ENCODE measurements around the gene CENPP.

Gene CENPP

GRCh38 chr9:92353051-92353450, 27.3 kb downstream of the CENPP start:
- Histone ChIP-seq H3K27me3 (ENCODE audit: insufficient read depth, insufficient read length) (no peaks in the 10 kb centered on the region), H3K4me1 (ENCODE audit: insufficient read depth, insufficient read length) (no peaks in the 10 kb centered on the region), H3K36me3 (ENCODE audit: insufficient read depth, insufficient read length, low read length) (peaks cover 5% of the 10 kb centered on the region), H3K4me3 (ENCODE audit: insufficient read length, low read depth) (no peak overlapping the region), H3K9me3 (ENCODE audit: insufficient read depth, low read length) (peaks cover 33% of the 10 kb centered on the region), H3K9ac (ENCODE audit: insufficient read length, low read depth) (no peak overlapping the region)
- TF ChIP-seq ZNF274 (IDR thresholded peaks at IDR 0.05; ENCODE audit: low read depth, low read length) (no peak), YY1 (IDR thresholded peaks at IDR 0.05; ENCODE audit: insufficient read depth, insufficient read length) (no peak), SUZ12 (IDR thresholded peaks at IDR 0.05; ENCODE audit: extremely low read depth, insufficient read depth, insufficient read length) (no peak)
- no peak for DNase-seq (ENCODE audit: low read depth, low spot score)

GRCh38 chr9:92359394-92359995, 33.7 kb downstream of the CENPP start:
- Histone ChIP-seq H3K4me3 (ENCODE audit: insufficient read length, low read depth) (no peak overlapping the region), H3K9me3 (ENCODE audit: insufficient read depth, low read length) (peaks cover 26% of the 10 kb centered on the region), H3K36me3 (ENCODE audit: insufficient read depth, insufficient read length, low read length) (no peaks in the 10 kb centered on the region), H3K9ac (ENCODE audit: insufficient read length, low read depth) (no peak overlapping the region), H3K4me1 (ENCODE audit: insufficient read depth, insufficient read length) (no peaks in the 10 kb centered on the region), H3K27me3 (ENCODE audit: insufficient read depth, insufficient read length) (no peaks in the 10 kb centered on the region)
- no peak for DNase-seq (ENCODE audit: low read depth, low spot score)
- TF ChIP-seq SUZ12 (IDR thresholded peaks at IDR 0.05; ENCODE audit: extremely low read depth, insufficient read depth, insufficient read length) (no peak), YY1 (IDR thresholded peaks at IDR 0.05; ENCODE audit: insufficient read depth, insufficient read length) (no peak), ZNF274 (IDR thresholded peaks at IDR 0.05; ENCODE audit: low read depth, low read length) (no peak)

GRCh38 chr9:92360083-92360482, 34.3 kb downstream of the CENPP start:
- peaks cover 23% of the 10 kb centered on the region for H3K9me3 ChIP-seq (ENCODE audit: insufficient read depth, low read length)
- no peaks in the 10 kb centered on the region for H3K27me3 ChIP-seq (ENCODE audit: insufficient read depth, insufficient read length)
- no peaks in the 10 kb centered on the region for H3K4me1 ChIP-seq (ENCODE audit: insufficient read depth, insufficient read length)
- H3K36me3 ChIP-seq (ENCODE audit: insufficient read depth, insufficient read length, low read length) = no peaks in the 10 kb centered on the region
- no peak for DNase-seq (ENCODE audit: low read depth, low spot score)
- TF ChIP-seq SUZ12 (IDR thresholded peaks at IDR 0.05; ENCODE audit: extremely low read depth, insufficient read depth, insufficient read length) (no peak), YY1 (IDR thresholded peaks at IDR 0.05; ENCODE audit: insufficient read depth, insufficient read length) (no peak), ZNF274 (IDR thresholded peaks at IDR 0.05; ENCODE audit: low read depth, low read length) (no peak)
- H3K4me3 ChIP-seq (ENCODE audit: insufficient read length, low read depth) = no peak overlapping the region
- no peak overlapping the region for H3K9ac ChIP-seq (ENCODE audit: insufficient read length, low read depth)

GRCh38 chr9:92369075-92369474, 43.3 kb downstream of the CENPP start:
- Histone ChIP-seq H3K9me3 (ENCODE audit: insufficient read depth, low read length) (peaks cover 7% of the 10 kb centered on the region), H3K27me3 (ENCODE audit: insufficient read depth, insufficient read length) (no peaks in the 10 kb centered on the region), H3K4me3 (ENCODE audit: insufficient read length, low read depth) (no peak overlapping the region), H3K9ac (ENCODE audit: insufficient read length, low read depth) (no peak overlapping the region), H3K36me3 (ENCODE audit: insufficient read depth, insufficient read length, low read length) (no peaks in the 10 kb centered on the region), H3K4me1 (ENCODE audit: insufficient read depth, insufficient read length) (no peaks in the 10 kb centered on the region)
- TF ChIP-seq ZNF274 (IDR thresholded peaks at IDR 0.05; ENCODE audit: low read depth, low read length) (no peak), YY1 (IDR thresholded peaks at IDR 0.05; ENCODE audit: insufficient read depth, insufficient read length) (no peak), SUZ12 (IDR thresholded peaks at IDR 0.05; ENCODE audit: extremely low read depth, insufficient read depth, insufficient read length) (no peak)
- DNase-seq (ENCODE audit: low read depth, low spot score) = no peak

GRCh38 chr9:92373167-92373566, 47.4 kb downstream of the CENPP start:
- Histone ChIP-seq H3K27me3 (ENCODE audit: insufficient read depth, insufficient read length) (no peaks in the 10 kb centered on the region), H3K4me1 (ENCODE audit: insufficient read depth, insufficient read length) (no peaks in the 10 kb centered on the region), H3K36me3 (ENCODE audit: insufficient read depth, insufficient read length, low read length) (no peaks in the 10 kb centered on the region), H3K9ac (ENCODE audit: insufficient read length, low read depth) (no peak overlapping the region), H3K9me3 (ENCODE audit: insufficient read depth, low read length) (peaks cover 7% of the 10 kb centered on the region), H3K4me3 (ENCODE audit: insufficient read length, low read depth) (no peak overlapping the region)
- DNase-seq (ENCODE audit: low read depth, low spot score) = no peak
- TF ChIP-seq ZNF274 (IDR thresholded peaks at IDR 0.05; ENCODE audit: low read depth, low read length) = no peak
- no peak for TF ChIP-seq SUZ12 (IDR thresholded peaks at IDR 0.05; ENCODE audit: extremely low read depth, insufficient read depth, insufficient read length)
- TF ChIP-seq YY1 (IDR thresholded peaks at IDR 0.05; ENCODE audit: insufficient read depth, insufficient read length) = no peak

- TF ChIP-seq SUZ12 (IDR thresholded peaks at IDR 0.05; ENCODE audit: extremely low read depth, insufficient read depth, insufficient read length) (no peak), ZNF274 (IDR thresholded peaks at IDR 0.05; ENCODE audit: low read depth, low read length) (no peak), YY1 (IDR thresholded peaks at IDR 0.05; ENCODE audit: insufficient read depth, insufficient read length) (no peak)
- Histone ChIP-seq H3K36me3 (ENCODE audit: insufficient read depth, insufficient read length, low read length) (no peaks in the 10 kb centered on the region), H3K9me3 (ENCODE audit: insufficient read depth, low read length) (peaks cover 2% of the 10 kb centered on the region), H3K4me1 (ENCODE audit: insufficient read depth, insufficient read length) (peaks cover 3% of the 10 kb centered on the region), H3K4me3 (ENCODE audit: insufficient read length, low read depth) (no peak overlapping the region), H3K9ac (ENCODE audit: insufficient read length, low read depth) (no peak overlapping the region), H3K27me3 (ENCODE audit: insufficient read depth, insufficient read length) (no peaks in the 10 kb centered on the region)
- DNase-seq (ENCODE audit: low read depth, low spot score) = no peak
Measured at GRCh38 chr9:92377876-92378275, 52.1 kb downstream of the CENPP start.

- Histone ChIP-seq H3K4me3 (ENCODE audit: insufficient read length, low read depth) (no peak overlapping the region), H3K9ac (ENCODE audit: insufficient read length, low read depth) (no peak overlapping the region), H3K27me3 (ENCODE audit: insufficient read depth, insufficient read length) (no peaks in the 10 kb centered on the region), H3K9me3 (ENCODE audit: insufficient read depth, low read length) (no peaks in the 10 kb centered on the region), H3K36me3 (ENCODE audit: insufficient read depth, insufficient read length, low read length) (no peaks in the 10 kb centered on the region), H3K4me1 (ENCODE audit: insufficient read depth, insufficient read length) (peaks cover 3% of the 10 kb centered on the region)
- no peak for TF ChIP-seq YY1 (IDR thresholded peaks at IDR 0.05; ENCODE audit: insufficient read depth, insufficient read length)
- TF ChIP-seq SUZ12 (IDR thresholded peaks at IDR 0.05; ENCODE audit: extremely low read depth, insufficient read depth, insufficient read length) = no peak
- TF ChIP-seq ZNF274 (IDR thresholded peaks at IDR 0.05; ENCODE audit: low read depth, low read length) = no peak
- DNase-seq (ENCODE audit: low read depth, low spot score) = peak; percentile 15
Measured at GRCh38 chr9:92378865-92379560, 53.3 kb downstream of the CENPP start.
